Pancreas (tissue), 10 donors: ENCODE measurements around the gene RNF208. TPM values are rescaled to one million over a fixed set of nuclear protein-coding genes. Genes with fewer than 3 reads are reported as not detected.
A peak's percentile ranks its signal among the peaks of the same experiment; 100 is the strongest.
"Not testable (repeated sequence)": the region's sequence is repeated elsewhere in the genome, so short reads cannot be mapped to it uniquely, and the experiment has no call there.

Experiments
- ATAC-seq, 4 donors: fragments of 200-7000 bp; cut with Tn5 transposase; one replicate each; pipeline versions ENCODE4 v1.8.0 to v1.9.1; 2020; ENCODE audit warnings: mild to moderate bottlenecking in 4 of 4, moderate library complexity in 4 of 4
- DNase-seq, 6 donors: peaks; one replicate each; pipeline ENCODE4 v3.0.0-alpha.2; 2020
- FAIRE-seq: peaks from 2 replicates; lab custom pipeline; 2012; peaks lifted over from hg19 to GRCh38; lab: Jason Lieb, UNC
- H3K27ac ChIP-seq, 4 donors: fragments of 200-600 bp; sonication (generic); 1 replicate in 3 of 4; 2 replicates in 1 of 4; pipeline versions ENCODE4 v1.5.0 to v1.8.0; 2020
- H3K27me3 ChIP-seq, 4 donors: fragments of 200-600 bp; one replicate each; pipeline ENCODE4 v1.8.0; 2021
- H3K36me3 ChIP-seq, 3 donors: fragments of 200-600 bp; sonication (generic) in 1 of 3; one replicate each; pipeline versions ENCODE4 v1.5.0 to v1.8.0; 2020 to 2021
- H3K4me1 ChIP-seq, 3 donors: fragments of 200-600 bp; one replicate each; pipeline ENCODE4 v1.8.0; 2021
- H3K4me3 ChIP-seq, 4 donors: fragments of 200-600 bp; sonication (generic) in 2 of 4; one replicate each; pipeline versions ENCODE4 v1.5.0 to v1.8.0; 2020 to 2021
- H3K9me3 ChIP-seq, 4 donors: fragments of 200-600 bp; one replicate each; pipeline ENCODE4 v1.8.0; 2021
- WGBS, 2 donors: extraction: QIAGEN DNeasy Blood & Tissue Kit; methylation state at CpG; one replicate each; pipeline ENCODE4 v1.1.7; 2013; 5-methylcytosine and 5-hydroxymethylcytosine counted together
- intact Hi-C, 3 donors: fragments of 100-400 bp; cut with DNase I; formaldehyde crosslinking; loops; one replicate each; pipeline versions ENCODE4 v1.11.1 to v1.14.2; 2022
- polyA plus RNA-seq, 2 donors: library from polyadenylated mRNA; stranded (reverse); fragments of 200-250 nt; gene quantifications; one replicate each; pipeline ENCODE4 v1.2.3, GENCODE V29; 2013
- total RNA-seq, 6 donors: library from RNA; stranded (reverse); fragmentation: NEBNext Ultra II Directional in 4 of 6; extraction: Animal tissue kit (Norgen Biotek cat#: 25700) in 4 of 6; gene quantifications; one replicate each; pipeline versions ENCODE4 v1.2.1 to v1.2.4, GENCODE V29; 2021 to 2023
- TF ChIP-seq, protein P1 (sequence below), 4 donors: fragments of 200-600 bp; sonication (generic) in 3 of 4; IDR thresholded peaks; one replicate each; pipeline versions ENCODE4 v1.5.0 to v1.8.0; 2021; ENCODE audit warnings: antibody characterized with exemption in 4 of 4
- donor health status: healthy with polysubstance abuse.
- donor health status: DM: no; HTN: no; CAD: no; lungs with moderate emphysema.
- donor health status: DM: no; HTN: no; CAD: no.
- donor health status: control.
- donor health status: control.
- donor health status: Bipolar disorder and iron deficiency.
- donor health status: DM: yes; HTN: yes; CAD: no.
- donor health status: DM: no; HTN: no; CAD: no.
- donor health status: DM: no; HTN: no; CAD: no.
- donor health status: DM: yes; HTN: yes; CAD: no.

RNF208 gene
- total and polyA plus RNA-seq, 8 donors, result 3.3 to 20.7 (median 3.4) TPM

GRCh38 chr9:137245450-137246421 is 23.7 kb upstream of the RNF208 start:
- no peaks in the 10 kb centered on the region for H3K27me3 ChIP-seq
- intact Hi-C loops, result no loop called here
- ATAC-seq, result no peak
- TF ChIP-seq, protein P1, sequence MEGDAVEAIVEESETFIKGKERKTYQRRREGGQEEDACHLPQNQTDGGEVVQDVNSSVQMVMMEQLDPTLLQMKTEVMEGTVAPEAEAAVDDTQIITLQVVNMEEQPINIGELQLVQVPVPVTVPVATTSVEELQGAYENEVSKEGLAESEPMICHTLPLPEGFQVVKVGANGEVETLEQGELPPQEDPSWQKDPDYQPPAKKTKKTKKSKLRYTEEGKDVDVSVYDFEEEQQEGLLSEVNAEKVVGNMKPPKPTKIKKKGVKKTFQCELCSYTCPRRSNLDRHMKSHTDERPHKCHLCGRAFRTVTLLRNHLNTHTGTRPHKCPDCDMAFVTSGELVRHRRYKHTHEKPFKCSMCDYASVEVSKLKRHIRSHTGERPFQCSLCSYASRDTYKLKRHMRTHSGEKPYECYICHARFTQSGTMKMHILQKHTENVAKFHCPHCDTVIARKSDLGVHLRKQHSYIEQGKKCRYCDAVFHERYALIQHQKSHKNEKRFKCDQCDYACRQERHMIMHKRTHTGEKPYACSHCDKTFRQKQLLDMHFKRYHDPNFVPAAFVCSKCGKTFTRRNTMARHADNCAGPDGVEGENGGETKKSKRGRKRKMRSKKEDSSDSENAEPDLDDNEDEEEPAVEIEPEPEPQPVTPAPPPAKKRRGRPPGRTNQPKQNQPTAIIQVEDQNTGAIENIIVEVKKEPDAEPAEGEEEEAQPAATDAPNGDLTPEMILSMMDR (IDR thresholded peaks at IDR 0.05), result no peak
- H3K36me3 ChIP-seq, result peaks cover 7 to 11% (median 8%) of the 10 kb centered on the region in 3 donors
- H3K9me3 ChIP-seq, result no peaks in the 10 kb centered on the region
- DNase-seq, result peak in 1 of 6 donors; percentile 70
- peaks cover 0 to 18% (median 14%) of the 10 kb centered on the region in 3 donors for H3K4me1 ChIP-seq
- no peak overlapping the region for H3K27ac ChIP-seq
- no peak for FAIRE-seq
- no peak overlapping the region for H3K4me3 ChIP-seq
- WGBS, 2 donors, result 86 to 92% methylated on average over 25 of the region's 25 CpGs

- no peak overlapping the region for H3K4me3 ChIP-seq
- TF ChIP-seq, protein P1 (IDR thresholded peaks at IDR 0.05), result no peak
- ATAC-seq (no peak), DNase-seq (peak in 3 of 6 donors; percentile 47 to 74 (median 51)), FAIRE-seq (no peak)
- H3K27me3 ChIP-seq, result no peaks in the 10 kb centered on the region
- H3K27ac ChIP-seq, result no peak overlapping the region
- H3K36me3 ChIP-seq, result peaks cover 7 to 11% (median 8%) of the 10 kb centered on the region in 3 donors
- intact Hi-C loops, result no loop called here
- H3K9me3 ChIP-seq, result no peaks in the 10 kb centered on the region
- WGBS, 2 donors, result 74 to 82% methylated on average over 34 to 36 of the region's 36 CpGs
- peaks cover 0 to 18% (median 14%) of the 10 kb centered on the region in 3 donors for H3K4me1 ChIP-seq
Measured at GRCh38 chr9:137244486-137245449, 22.7 kb upstream of the RNF208 start.

- intact Hi-C loops, result no loop called here
- Histone ChIP-seq H3K27me3 (no peaks in the 10 kb centered on the region), H3K4me3 (peak overlapping the region in 2 of 4 donors; percentile 97), H3K4me1 (peaks cover 0 to 23% (median 18%) of the 10 kb centered on the region in 3 donors), H3K9me3 (no peaks in the 10 kb centered on the region), H3K27ac (no peak overlapping the region), H3K36me3 (peaks cover 7 to 11% (median 8%) of the 10 kb centered on the region in 3 donors)
- ATAC-seq (no peak), DNase-seq (peak in 3 of 6 donors; percentile 43 to 76 (median 50)), FAIRE-seq (no peak)
- WGBS, 2 donors, result 49 to 53% methylated on average over 15 of the region's 15 CpGs
- TF ChIP-seq, protein P1 (IDR thresholded peaks at IDR 0.05), result no peak
Measured at GRCh38 chr9:137243626-137244485, 21.8 kb upstream of the RNF208 start.

GRCh38 chr9:137243266-137243625 is 21.2 kb upstream of the RNF208 start:
- ATAC-seq, H3K27me3 ChIP-seq, H3K9me3 ChIP-seq, intact Hi-C loops, FAIRE-seq: not testable (repeated sequence)
- DNase-seq, result peak in 1 of 6 donors; percentile 40
- peak overlapping the region in 3 of 4 donors; percentile 57 to 97 (median 97) for H3K4me3 ChIP-seq
- peaks cover 0 to 26% (median 18%) of the 10 kb centered on the region in 3 donors for H3K4me1 ChIP-seq
- WGBS, 2 donors, result 47 to 57% methylated on average over 18 of the region's 18 CpGs
- peaks cover 7 to 11% (median 8%) of the 10 kb centered on the region in 3 donors for H3K36me3 ChIP-seq
- peak overlapping the region in 2 of 4 donors; percentile 81 to 91 for H3K27ac ChIP-seq
